DMS153 (cell line): ENCODE results near the gene BBS10.
"Not testable (repeated sequence)": the region's sequence is repeated elsewhere in the genome, so short reads cannot be mapped to it uniquely, and the experiment has no call there.

Experiments used
- DNase-seq: peaks from one replicate; lab custom pipeline; 2025; lab: John Stamatoyannopoulos, UW

BBS10 gene

DNA sequence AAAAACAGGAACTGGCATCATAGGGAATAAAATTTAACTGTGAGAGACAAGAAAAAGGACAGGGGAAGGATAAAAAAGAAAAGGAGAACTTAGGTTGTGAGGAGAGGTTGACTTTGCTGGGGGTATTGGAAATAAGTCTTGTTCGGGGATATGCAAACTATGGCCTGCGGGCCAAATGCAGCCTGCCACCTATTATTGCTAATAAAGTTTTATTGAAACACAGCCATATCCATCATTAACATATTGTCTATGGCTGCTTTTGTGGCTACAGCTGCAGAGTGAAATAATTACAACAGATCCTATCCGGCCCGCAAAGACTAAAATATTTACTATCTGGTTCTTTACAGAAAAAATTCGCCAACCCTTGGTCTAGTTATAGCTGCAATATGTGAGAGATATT is 18.6 kb downstream of the BBS10 start:
- DNase-seq, result no peak

DNA sequence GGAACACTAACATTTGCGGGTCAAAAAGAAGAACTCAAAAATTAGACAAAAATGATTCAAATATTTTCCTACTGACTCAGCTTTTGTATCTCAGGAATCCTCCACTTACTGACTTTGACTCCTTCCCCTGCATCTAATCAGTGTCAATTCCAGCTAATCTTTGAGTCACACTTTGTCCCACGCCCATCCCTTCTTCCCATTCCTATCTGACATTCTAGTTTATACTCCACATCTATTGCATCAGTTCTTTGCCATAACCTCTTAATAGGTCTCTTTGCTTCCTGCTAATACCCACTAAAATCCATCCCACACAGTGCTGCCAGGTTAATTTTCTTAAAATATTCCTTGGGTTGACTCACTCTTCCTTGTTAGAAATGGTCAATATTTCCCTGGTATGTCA is 19.1 kb downstream of the BBS10 start:
- no peak for DNase-seq

DNA sequence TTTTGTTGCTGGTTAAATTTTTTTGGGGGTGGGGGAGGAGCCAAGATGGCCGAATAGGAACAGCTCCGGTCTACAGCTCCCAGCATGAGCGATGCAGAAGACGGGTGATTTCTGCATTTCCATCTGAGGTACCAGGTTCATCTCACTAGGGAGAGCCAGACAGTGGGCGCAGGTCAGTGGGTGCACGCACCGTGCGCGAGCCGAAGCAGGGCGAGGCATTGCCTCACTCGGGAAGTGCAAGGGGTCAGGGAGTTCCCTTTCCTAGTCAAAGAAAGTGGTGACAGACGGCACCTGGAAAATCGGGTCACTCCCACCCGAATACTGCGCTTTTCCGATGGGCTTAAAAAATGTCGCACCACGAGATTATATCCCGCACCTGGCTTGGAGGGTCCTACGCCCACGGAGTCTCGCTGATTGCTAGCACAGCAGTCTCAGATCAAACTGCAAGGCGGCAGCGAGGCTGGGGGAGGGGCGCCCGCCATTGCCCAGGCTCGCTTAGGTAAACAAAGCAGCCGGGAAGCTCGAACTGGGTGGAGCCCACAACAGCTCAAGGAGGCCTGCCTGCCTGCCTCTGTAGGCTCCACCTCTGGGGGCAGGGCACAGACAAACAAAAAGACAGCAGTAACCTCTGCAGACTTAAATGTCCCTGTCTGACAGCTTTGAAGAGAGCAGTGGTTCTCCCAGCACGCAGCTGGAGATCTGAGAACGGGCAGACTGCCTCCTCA is 28.5 kb downstream of the BBS10 start:
- DNase-seq, result not testable (repeated sequence)

DNA sequence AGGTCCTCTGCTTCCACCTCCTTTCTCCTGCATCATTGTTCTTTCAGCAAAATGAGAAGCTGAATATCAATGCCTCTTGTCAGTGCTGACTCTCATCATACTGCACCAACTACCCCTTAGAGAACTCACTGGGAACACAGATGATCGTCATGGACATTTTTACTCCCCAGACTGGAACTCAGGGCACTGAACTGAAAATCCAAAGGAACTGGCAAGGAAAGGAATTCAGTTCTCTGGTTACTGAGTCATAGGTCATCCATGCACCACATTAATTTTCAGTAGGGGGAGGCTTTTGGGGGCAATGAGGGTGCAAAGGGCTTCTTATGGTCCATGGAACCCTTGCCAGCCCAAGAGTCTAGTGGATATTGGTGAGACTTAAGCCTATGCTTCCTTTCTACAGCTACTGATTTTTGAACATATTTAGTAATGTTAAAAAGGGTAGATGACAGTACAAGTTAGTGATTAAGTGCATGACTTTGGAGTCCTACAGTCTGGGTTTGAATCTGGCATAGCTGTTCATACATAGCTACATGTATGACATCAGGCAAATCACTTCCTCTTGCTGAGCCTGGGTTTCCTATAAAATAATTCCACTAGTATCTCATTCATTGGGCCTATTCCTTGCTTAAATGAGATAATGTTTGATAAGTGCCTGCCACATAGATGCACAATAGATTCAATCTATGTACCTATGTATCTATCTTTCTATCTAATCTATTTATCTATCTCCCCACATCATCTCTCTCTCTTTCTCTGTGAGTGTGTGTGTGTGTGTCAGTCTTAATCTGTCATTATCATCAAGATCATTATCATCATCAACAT is 29.2 kb downstream of the BBS10 start:
- no peak for DNase-seq

DNA sequence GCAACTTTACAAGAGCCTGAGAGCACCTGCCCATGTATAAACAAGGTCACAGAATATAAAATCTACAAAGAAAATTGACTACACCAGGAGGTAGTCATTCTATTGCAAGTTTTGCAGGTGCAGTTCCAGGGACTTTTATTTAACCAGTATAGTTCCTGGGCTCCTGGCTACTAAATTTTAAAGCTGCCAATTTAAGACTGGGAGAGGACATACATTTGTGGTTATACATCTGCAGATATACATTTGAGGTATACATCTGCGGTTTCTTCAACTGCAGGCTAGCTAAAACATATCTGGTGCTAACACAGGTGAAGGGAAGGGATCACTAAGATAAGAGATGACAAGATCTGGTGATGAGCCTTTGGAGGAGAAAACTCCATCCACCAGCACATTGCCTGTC is 30.2 kb downstream of the BBS10 start:
- no peak for DNase-seq

DNA sequence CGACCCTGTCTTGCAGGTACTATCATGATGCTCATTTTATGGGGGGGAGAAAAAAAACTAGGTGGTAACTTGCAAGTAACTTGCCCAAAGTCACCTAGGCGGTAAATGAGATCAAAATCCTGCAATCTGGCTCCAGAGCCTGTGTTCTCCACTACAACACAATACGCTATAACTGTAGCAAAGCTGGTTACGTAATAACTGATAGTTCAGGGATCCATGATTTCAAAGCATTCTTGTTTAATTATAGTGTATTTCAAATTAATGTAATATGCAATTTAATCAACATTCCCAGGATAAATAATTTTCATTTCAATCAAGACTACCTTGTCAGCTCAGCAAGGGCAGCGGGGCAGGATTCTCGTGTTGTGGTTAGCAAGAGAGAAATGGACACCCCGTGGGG is 31.7 kb downstream of the BBS10 start:
- DNase-seq, result no peak

DNA sequence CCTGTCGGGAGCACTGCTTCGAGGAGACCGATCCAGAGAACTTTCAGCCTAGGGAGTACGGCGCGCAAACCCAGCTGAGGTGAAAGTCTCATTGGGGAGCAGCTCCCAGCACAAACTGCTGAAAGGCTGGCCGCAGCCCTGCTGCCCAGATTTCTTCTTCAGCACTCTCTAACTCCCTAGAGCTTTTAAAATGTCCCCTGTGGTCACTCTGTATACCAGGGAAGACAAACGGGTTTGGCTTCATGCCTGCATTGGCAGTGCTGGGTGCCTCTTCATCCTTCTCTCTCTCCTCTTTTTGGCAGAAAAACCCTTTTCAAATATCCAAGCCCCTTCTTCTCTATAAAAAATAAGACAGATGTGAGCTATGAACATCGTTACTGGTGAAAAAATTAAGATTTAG is 34.9 kb downstream of the BBS10 start:
- no peak for DNase-seq

DNA sequence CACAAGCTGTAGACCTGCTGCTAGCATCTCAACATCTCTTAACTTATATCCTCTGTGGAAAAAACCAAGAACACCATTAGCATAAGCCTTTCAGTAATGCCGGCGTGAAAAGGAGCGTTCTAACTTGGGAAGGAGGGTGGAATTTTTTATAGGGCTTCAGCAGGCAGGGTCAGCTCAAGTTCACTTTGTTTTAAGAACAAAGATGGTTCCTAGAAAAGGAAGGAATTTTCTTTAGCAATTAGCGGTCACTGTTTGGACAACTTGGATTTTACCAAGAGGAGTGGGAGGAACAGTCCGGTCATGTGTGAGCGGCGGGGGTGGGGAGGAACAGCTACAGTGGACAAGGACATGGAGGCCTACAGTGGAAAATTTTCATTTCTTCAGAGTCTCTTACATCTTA is 35.9 kb downstream of the BBS10 start:
- no peak for DNase-seq

DNA sequence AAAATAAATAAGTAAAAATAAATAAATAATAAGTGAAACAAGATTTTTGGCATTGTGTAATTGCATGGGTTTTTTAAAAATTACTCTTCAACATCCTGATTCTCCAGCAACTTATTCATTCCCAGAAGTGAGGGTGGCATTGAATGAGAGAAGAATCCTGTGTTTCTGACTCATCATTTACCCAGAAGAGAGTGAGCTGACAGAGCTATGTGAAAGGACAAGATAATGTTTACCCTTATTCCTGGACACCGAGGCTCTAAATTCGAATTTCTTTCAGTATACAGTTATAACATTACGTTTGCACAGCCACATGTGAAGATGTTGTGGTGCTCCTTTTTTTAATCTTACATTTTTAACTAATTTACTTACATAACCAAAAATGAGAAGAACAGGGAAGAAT is 36.4 kb downstream of the BBS10 start:
- no peak for DNase-seq

DNA sequence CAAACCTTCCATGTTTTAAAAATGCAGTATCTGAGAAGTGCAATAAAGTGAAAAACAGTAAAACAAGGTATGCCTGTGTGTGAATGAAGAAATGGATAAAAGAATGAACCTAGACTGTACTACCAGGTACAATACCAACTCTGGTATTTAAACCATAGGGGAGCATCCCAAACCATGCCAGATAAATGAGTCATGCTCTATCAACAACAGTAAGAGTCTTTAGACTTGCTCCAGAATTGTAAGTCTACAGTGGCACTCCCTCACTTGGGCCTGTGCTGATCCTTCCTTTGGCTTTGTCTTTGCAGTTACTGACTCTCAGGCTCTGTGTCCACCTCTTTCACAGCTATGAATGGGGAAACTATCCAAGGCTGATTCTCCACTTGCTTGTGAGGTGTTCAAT is 38.1 kb downstream of the BBS10 start:
- no peak for DNase-seq

DNA sequence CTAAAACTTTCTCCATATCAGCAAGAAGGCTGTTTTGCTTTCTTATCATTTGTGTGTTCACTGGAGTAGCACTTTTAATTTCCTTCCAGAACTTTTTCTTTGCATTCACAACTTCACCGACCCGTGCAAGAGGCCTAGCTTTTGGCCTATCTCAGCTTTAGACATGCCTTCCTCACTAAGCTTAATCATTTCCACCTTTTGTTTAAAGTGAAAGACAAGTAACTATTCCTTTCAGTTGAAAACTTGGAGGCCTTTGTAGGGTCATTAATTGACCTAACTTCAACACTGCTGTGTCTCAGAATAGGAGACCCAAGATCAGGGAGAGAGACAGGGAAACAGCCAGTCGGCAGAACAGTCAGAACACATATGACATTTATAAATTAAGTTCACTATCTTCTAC is 39.3 kb downstream of the BBS10 start:
- DNase-seq, result no peak

DNA sequence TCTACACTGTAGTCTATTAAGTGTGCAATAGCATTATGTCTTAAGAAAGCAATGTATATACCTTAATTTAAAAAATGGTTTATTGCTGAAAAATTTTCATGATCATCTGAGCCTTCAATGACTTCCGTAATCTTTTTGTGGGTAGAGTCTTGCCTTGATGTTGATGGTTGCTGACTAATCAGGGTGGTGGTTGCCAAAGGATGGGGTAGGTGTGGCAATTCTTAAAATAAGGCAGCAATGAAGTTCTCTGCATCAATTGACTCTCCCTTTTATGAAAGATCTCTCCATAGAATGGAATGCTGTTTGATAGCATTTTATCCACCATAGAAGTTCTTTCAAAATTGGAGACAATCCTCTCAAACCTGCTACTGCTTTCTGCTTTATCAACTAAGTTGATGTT is 41.1 kb downstream of the BBS10 start:
- DNase-seq, result no peak

DNA sequence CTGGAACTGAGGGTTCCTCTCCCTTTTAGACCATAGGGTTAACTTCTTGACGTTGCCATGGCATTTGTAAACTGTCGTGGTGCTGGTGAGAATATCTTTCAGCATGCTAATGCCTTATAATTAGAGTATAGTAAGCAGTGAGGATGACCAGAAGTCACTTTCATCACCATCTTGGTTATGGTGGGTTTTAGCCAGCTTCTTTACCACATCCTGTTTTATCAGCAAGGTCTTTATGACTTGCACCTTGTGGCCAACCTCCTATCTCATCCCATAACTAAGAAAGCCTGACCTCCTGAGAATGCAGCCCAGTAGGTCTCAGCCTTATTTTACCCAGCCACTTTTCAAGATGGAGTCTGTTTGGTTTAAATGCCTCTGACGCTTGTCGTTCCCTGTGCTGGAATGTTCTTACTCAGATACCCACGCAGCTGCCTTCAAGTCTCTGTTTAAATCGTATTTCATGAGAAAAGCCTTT is 44.2 kb downstream of the BBS10 start:
- no peak for DNase-seq

DNA sequence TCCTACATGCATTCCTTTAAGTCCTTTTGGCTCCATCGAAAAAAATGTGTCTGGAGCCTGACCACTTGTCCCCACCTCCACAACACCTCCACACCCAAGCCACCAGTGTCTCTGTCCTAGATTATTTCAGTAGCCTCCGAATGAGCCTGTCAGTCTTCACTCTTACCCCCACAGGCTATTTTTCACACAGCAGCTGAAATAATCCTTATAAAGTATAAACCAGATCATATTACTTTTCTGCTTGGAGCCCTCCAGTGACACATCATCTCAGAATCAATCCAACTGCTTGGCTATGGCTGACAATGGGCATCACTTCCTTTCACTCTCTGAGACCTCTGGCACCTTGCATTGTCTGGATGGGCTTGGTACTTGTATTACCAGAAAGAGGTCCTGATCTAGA is 44.9 kb downstream of the BBS10 start:
- no peak for DNase-seq

DNA sequence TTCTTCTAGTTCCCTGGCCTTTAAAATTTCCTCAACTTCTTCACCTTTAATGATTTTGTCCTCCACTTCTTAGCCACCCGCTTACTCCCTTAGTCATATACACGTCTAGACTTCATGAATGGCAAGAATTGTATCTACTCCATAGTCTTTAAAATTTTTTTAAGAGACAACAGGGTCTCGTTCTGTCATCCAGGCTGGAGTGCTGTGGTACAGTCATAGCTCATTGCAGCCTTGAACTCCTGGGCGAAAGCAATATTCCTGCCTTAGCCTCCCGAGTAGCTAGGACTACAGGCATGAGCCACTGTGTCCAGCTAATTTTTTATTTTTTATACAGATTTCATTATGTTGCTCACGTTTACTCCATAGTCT is 47.9 kb downstream of the BBS10 start:
- DNase-seq, result no peak

DNA sequence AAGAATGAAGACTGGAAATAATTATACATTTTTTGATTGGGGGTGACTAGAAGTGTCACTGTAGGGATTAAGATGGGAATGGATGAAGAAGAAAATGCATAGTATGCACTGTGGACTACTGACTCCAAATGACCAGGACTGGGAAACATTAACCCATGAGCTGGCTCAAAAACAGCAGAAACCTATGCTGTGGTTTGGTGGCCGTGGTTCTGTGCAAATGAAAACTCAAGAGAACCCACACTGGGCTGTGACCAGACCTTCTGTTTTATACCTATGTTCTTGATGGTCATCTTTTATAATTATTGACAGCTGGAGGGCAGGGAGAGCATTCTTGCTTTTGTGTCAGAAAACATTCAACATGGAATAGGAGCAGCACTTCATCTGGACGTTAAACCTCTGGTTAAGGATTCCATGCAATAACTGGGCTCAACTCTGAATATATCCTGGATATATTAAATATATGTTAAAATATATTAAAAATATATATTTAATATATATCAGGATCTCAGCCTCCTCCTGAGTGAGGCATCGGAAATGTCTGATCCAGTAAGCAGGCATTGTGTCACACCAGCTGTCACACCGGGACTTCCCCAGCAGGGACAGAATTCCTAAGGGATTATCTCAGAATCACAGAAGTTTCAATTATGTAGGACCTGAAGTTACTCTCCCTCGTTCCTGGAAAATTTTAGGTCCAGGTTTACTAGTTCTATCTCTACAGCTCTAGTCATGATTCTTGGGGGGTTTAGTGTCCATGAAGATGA is 48.5 kb downstream of the BBS10 start:
- DNase-seq, result no peak
